ENCODE data around the gene AKT3.

DNA sequence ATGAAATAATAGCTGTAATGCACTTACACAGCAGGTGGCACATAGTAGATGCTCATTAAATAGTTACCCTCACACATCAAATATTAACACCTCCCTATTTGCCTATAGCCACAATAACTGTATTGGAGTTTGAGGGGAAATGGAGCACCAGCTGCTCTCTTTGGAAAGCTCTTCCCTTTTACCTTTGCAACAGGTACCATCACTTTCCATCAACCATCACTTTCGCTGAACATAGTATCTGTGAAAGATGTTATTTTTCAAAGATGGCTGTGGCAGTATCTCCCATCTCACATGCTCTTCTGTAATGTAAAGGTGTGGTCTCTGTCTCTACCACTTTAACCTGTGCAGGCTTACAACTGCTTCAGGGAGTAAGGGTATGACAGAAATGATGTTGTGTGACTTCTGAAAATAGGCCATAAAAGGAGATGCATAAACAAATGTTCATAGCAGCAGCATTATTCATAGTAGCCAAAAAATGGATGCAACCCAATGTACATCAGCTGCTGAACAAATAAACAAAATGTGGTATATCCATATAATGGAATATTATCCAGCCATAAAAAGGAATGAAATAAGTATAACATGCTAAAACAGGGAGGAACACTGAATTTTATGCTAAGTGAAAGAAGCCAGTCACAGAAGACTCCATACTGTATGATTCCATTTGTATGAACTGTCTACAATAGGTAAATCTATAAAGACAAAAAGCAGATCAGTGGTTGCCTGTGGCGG, 288.3 kb downstream of the AKT3 start:
- TF ChIP-seq, protein P1, sequence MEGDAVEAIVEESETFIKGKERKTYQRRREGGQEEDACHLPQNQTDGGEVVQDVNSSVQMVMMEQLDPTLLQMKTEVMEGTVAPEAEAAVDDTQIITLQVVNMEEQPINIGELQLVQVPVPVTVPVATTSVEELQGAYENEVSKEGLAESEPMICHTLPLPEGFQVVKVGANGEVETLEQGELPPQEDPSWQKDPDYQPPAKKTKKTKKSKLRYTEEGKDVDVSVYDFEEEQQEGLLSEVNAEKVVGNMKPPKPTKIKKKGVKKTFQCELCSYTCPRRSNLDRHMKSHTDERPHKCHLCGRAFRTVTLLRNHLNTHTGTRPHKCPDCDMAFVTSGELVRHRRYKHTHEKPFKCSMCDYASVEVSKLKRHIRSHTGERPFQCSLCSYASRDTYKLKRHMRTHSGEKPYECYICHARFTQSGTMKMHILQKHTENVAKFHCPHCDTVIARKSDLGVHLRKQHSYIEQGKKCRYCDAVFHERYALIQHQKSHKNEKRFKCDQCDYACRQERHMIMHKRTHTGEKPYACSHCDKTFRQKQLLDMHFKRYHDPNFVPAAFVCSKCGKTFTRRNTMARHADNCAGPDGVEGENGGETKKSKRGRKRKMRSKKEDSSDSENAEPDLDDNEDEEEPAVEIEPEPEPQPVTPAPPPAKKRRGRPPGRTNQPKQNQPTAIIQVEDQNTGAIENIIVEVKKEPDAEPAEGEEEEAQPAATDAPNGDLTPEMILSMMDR (conservative IDR thresholded peaks at IDR 0.05; ENCODE audit: low read length), result no peak
- TF ChIP-seq EZH2phosphoT487 (IDR thresholded peaks at IDR 0.05; ENCODE audit: borderline replicate concordance), result no peak
